Heart right ventricle (tissue), 16 donors: Measurements from ENCODE around the gene GATD1. TPM values are rescaled to one million over a fixed set of nuclear protein-coding genes. Genes with fewer than 3 reads are reported as not detected.
A peak's percentile ranks its signal among the peaks of the same experiment; 100 is the strongest.

Experiments used
- ATAC-seq, 8 donors: fragments of 200-7000 bp; cut with Tn5 transposase; one replicate each; pipeline ENCODE4 v1.9.1; 2020; ENCODE audit warnings: mild to moderate bottlenecking in 8 of 8, moderate library complexity in 8 of 8, moderate number of reproducible peaks in 1 of 8
- DNase-seq, 2 donors: peaks; one replicate each; pipeline ENCODE4 v3.0.0-alpha.2; 2020
- H3K27ac ChIP-seq, 10 donors: fragments of 200-600 bp; sonication (generic) in 2 of 10; one replicate each; pipeline versions ENCODE4 v1.5.0 to v1.8.0; 2020 to 2022; ENCODE audit warnings: mild to moderate bottlenecking in 3 of 10
- H3K27me3 ChIP-seq, 7 donors: fragments of 200-600 bp; one replicate each; pipeline ENCODE4 v1.8.0; 2021 to 2022; ENCODE audit warnings: mild to moderate bottlenecking in 2 of 7
- H3K36me3 ChIP-seq, 9 donors: fragments of 200-600 bp; sonication (generic) in 1 of 9; one replicate each; pipeline versions ENCODE4 v1.5.0 to v1.8.0; 2020 to 2022; ENCODE audit warnings: mild to moderate bottlenecking in 2 of 9
- H3K4me1 ChIP-seq, 9 donors: fragments of 200-600 bp; sonication (generic) in 1 of 9; one replicate each; pipeline versions ENCODE4 v1.5.0 to v1.8.0; 2020 to 2022; ENCODE audit warnings: mild to moderate bottlenecking in 4 of 9
- H3K4me3 ChIP-seq, 10 donors: fragments of 200-600 bp; sonication (generic) in 2 of 10; one replicate each; pipeline versions ENCODE4 v1.5.0 to v1.8.0; 2020 to 2022; ENCODE audit warnings: mild to moderate bottlenecking in 7 of 10, moderate library complexity in 2 of 10
- H3K9me3 ChIP-seq, 11 donors: fragments of 200-600 bp in 10 of 11; sonication (generic) in 2 of 11; one replicate each; pipeline versions ENCODE4 v1.5.0 to v1.8.0; 2013 to 2022; ENCODE audit warnings: mild to moderate bottlenecking in 2 of 11, control low read depth in 1 of 11, moderate library complexity in 1 of 11
- WGBS, 2 donors: extraction: QIAGEN DNeasy Blood & Tissue Kit; methylation state at CpG; one replicate each; pipeline ENCODE4 v1.1.7; 2013; ENCODE audit warnings: inconsistent platforms in 1 of 2; 5-methylcytosine and 5-hydroxymethylcytosine counted together
- intact Hi-C, 10 donors: fragments of 100-400 bp; cut with DNase I; formaldehyde crosslinking; loops; one replicate each; pipeline versions ENCODE4 v1.11.1 to v1.14.2; 2022
- polyA plus RNA-seq, 2 donors: library from polyadenylated mRNA; stranded (reverse); fragments of 200-250 nt; gene quantifications; one replicate each; pipeline ENCODE4 v1.2.3, GENCODE V29; 2013
- total RNA-seq, 10 donors: library from RNA; stranded (reverse); fragmentation: NEBNext Ultra II Directional in 3 of 10; extraction: Animal tissue kit (Norgen Biotek cat#: 25700) in 3 of 10; gene quantifications; one replicate each; pipeline versions ENCODE4 v1.2.1 to v1.2.4, GENCODE V29; 2021 to 2023
- TF ChIP-seq, protein P1 (sequence below), 9 donors: fragments of 200-600 bp; sonication (generic) in 2 of 9; IDR thresholded peaks; one replicate each; pipeline versions ENCODE4 v1.5.0 to v1.8.0; 2021 to 2022; ENCODE audit warnings: antibody characterized with exemption in 9 of 9, mild to moderate bottlenecking in 5 of 9, moderate library complexity in 1 of 9
- donor health status: Arrhythmogenic right ventricular cardiomyopathy.
- donor health status: ischemic (EF 13 %, LVEDD 7.1; RV severe dilation, severe dysfunction).
- donor health status: healthy with polysubstance abuse.
- donor health status: DM: no; HTN: yes; CAD: no.
- donor health status: DM: no; HTN: no; CAD: no.
- donor health status: ischemic (EF 25% LVEDD 6.9; RV normal size, moderate dysfunction).
- donor health status: ischemic (EF 25% LVEDD 5.7; RV mildly dilated, moderate dysfunction).
- donor health status: healthy.
- donor health status: DM: yes; HTN: yes; CAD: no.
- donor health status: Ischemic cardiomyopathy.
- donor health status: ischemic (EF 35%, LVEDD 5.7; RV mildly dilated, moderate dysfunction).
- donor health status: nonischemic (EF 11% LVEDD 7.7; RV severe dilation, severe dysfunction).
- donor health status: DM: yes; HTN: yes; CAD: no.
- donor health status: PGD.
- donor health status: ischemic (EF 29% LVEDD 5.4; RV normal size, mild dysfunction).
- donor health status: nonischemic (EF 23%, LVEDD 6.1; RV moderate dilation, normal function).

Gene GATD1
- total and polyA plus RNA-seq, 12 donors = 15.0 to 32.4 (median 26.0) TPM

DNA sequence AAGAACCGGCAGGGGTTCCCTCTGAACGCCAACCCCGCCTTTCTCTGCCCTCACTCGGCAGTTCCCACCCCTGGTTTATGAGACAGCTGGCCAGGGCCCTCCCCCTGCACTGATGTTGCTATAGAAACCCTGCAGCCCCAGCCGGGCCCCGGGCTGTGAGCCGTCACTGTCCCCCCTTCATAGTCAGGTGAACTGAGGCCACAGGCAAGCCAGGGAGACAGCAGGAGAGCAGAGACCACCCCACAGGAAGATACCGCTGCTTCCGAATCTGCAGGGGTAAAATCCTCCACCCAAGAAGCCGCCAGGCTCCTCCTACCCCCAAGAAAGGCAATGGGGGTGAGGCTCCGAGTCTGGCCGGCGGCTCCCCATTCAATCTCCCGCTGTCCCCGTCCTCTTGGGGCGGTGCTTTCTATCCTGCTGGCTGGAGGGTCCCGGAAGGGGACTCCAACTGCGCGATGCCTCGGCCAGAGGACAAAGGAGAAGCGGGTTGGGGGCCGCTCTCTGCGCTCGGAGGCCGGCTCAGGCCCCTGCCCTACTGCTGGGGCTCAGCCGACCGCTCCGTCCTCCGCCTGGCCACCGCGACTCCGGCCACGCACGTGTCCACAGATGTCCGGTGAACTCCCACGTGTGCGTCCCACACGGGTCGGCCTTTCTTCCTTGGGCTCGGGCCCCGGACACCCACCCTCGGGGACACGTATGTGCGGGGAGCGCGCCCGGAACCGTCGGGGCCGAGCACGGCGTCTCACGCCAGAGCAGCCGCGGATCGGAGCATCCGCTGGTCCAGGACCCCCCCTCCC, 20.2 kb upstream of the GATD1 start:
- peak; percentile 67 to 68 for DNase-seq
- peaks cover 17 to 42% (median 30%) of the 10 kb centered on the region in 9 donors for H3K4me1 ChIP-seq
- H3K4me3 ChIP-seq = peak overlapping the region; percentile 45 to 99 (median 78)
- intact Hi-C loops = loop anchor here in 1 of 10 donors (2.0 kb wide), 1 partner anchor 21 kb away; the partner anchor contains the start of gene GATD1
- 1% methylated on average over 57 of the region's 57 CpGs for WGBS, 2 donors
- no peaks in the 10 kb centered on the region for H3K27me3 ChIP-seq
- TF ChIP-seq, protein P1, sequence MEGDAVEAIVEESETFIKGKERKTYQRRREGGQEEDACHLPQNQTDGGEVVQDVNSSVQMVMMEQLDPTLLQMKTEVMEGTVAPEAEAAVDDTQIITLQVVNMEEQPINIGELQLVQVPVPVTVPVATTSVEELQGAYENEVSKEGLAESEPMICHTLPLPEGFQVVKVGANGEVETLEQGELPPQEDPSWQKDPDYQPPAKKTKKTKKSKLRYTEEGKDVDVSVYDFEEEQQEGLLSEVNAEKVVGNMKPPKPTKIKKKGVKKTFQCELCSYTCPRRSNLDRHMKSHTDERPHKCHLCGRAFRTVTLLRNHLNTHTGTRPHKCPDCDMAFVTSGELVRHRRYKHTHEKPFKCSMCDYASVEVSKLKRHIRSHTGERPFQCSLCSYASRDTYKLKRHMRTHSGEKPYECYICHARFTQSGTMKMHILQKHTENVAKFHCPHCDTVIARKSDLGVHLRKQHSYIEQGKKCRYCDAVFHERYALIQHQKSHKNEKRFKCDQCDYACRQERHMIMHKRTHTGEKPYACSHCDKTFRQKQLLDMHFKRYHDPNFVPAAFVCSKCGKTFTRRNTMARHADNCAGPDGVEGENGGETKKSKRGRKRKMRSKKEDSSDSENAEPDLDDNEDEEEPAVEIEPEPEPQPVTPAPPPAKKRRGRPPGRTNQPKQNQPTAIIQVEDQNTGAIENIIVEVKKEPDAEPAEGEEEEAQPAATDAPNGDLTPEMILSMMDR (IDR thresholded peaks at IDR 0.05) = no peak
- peak overlapping the region; percentile 23 to 92 (median 84) for H3K27ac ChIP-seq
- H3K36me3 ChIP-seq = peaks cover 0 to 48% (median 5%) of the 10 kb centered on the region in 9 donors
- no peaks in the 10 kb centered on the region for H3K9me3 ChIP-seq
- ATAC-seq = peak; percentile 26 to 67 (median 57)

DNA sequence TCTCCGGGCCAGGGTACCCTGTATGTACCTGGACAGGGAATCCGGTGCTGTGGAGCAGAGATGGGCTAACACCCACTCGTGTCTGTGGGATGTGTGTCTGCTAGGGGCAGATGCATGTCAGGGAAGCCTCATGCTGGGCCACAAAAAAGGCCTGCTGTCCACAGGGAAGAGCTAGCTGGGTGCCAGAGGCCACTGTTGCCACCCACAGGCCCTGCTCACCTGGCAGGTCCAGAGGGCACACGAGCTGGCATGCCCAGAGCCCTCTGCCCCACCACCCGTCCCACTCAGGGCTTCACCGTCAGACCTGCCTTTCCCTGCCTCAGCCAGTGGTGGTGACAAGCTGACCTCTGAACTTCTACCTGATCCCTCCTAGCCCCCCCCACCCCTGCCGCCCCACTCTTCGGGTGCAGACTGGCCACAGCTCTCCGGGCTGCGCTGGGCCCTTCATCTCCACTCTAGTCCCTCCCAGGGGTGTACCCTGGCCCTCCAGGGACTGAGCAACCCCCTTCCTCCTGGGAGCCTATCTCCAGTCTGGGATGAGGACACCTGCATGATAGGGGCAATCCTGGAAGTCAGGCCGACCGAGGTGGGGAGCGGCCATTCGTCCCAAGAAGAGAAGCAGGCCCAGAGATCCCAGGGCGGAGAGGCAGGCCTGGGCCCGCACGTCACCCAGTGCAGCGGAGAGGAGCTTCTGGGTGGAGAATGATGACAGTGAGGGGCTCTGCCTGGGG, 19.4 kb upstream of the GATD1 start:
- intact Hi-C loops = loop anchor here in 1 of 10 donors (2.0 kb wide), 1 partner anchor 20 kb away; the partner anchor contains the start of gene GATD1

DNA sequence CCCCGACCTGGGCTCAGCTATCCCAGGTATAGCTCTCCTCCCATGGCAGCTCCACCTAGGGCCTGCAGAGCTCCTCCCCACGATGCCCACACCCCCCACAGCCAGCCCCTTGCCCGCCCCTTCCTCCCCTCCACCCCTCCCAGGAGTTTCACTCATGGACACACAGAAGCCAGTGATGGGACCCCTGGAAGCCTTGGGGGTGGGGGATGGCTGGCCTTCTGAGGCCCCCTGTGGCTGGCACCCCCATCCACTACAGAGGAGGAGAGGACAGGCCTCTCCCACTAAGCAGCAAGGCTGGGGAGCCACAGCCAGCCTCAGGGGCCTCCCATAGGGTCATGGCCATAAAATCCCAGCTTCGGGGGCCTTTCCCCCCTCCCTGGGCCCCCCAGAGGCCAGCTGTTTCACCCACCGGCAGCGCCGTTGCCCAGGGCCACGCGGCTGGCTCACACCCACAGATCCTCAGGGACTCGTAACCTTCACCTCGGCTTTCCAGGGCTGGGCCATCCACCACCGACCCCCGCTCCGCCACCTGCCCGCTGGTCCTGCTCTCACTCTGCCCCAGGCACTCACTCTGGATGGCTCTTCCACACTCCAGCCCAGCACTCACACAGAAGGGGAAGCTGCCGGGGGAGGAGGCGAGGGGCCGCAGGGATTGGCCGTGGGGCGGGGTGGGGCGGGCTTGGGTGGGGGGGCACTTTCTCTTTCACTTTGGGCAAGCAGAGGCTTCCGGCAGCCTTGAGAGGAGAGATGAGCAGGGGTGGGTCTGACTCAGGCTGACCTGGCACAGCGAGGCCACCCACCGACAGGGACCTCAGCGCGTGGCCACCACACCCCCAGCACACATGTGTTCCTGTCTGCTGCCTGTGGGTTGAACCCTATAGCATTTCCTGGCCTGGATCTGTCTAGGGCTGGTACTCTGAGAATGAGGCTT, 18.6 kb upstream of the GATD1 start:
- DNase-seq = peak; percentile 73 to 78
- WGBS, 2 donors = 19 to 21% methylated on average over 26 of the region's 26 CpGs

More for the DNA sequence above, 19.4 kb upstream of the GATD1 start:
- DNase-seq = peak in 1 of 2 donors; percentile 10
- TF ChIP-seq, protein P1 (IDR thresholded peaks at IDR 0.05) = no peak
- H3K4me1 ChIP-seq = peaks cover 17 to 42% (median 30%) of the 10 kb centered on the region in 9 donors
- peak overlapping the region; percentile 23 to 92 (median 84) for H3K27ac ChIP-seq
- peak overlapping the region; percentile 45 to 99 (median 78) for H3K4me3 ChIP-seq
- H3K9me3 ChIP-seq = no peaks in the 10 kb centered on the region
- peaks cover 0 to 45% (median 5%) of the 10 kb centered on the region in 9 donors for H3K36me3 ChIP-seq
- 34 to 45% methylated on average over 18 of the region's 18 CpGs for WGBS, 2 donors
- peak in 5 of 8 donors; percentile 0 to 4 (median 1) for ATAC-seq
- no peaks in the 10 kb centered on the region for H3K27me3 ChIP-seq

More for the DNA sequence above, 18.6 kb upstream of the GATD1 start:
- Histone ChIP-seq H3K27me3 (peaks cover 0 to 3% (median 0%) of the 10 kb centered on the region in 7 donors), H3K4me3 (peak overlapping the region; percentile 41 to 99 (median 78)), H3K9me3 (no peaks in the 10 kb centered on the region), H3K27ac (peak overlapping the region in 9 of 10 donors; percentile 70 to 92 (median 85)), H3K36me3 (peaks cover 0 to 45% (median 5%) of the 10 kb centered on the region in 9 donors), H3K4me1 (peaks cover 17 to 42% (median 30%) of the 10 kb centered on the region in 9 donors)
- intact Hi-C loops = loop anchor here in 2 of 10 donors (2.0 kb wide), 2 partner anchors 15 to 19 kb away; partner anchors contain the start of gene GATD1 (in 1 of the 2)
- ATAC-seq = peak; percentile 39 to 78 (median 64)
- TF ChIP-seq, protein P1 (IDR thresholded peaks at IDR 0.05) = no peak
